ENCODE results near the gene CD177. TPM values are rescaled to one million over a fixed set of nuclear protein-coding genes. Genes with fewer than 3 reads are reported as not detected.
A peak's percentile ranks its signal among the peaks of the same experiment; 100 is the strongest.
"Not testable (repeated sequence)": the region's sequence is repeated elsewhere in the genome, so short reads cannot be mapped to it uniquely, and the experiment has no call there.

CD177 gene
- total RNA-seq: 0.05 TPM in 1 of 2 replicates, not detected in the other

DNA sequence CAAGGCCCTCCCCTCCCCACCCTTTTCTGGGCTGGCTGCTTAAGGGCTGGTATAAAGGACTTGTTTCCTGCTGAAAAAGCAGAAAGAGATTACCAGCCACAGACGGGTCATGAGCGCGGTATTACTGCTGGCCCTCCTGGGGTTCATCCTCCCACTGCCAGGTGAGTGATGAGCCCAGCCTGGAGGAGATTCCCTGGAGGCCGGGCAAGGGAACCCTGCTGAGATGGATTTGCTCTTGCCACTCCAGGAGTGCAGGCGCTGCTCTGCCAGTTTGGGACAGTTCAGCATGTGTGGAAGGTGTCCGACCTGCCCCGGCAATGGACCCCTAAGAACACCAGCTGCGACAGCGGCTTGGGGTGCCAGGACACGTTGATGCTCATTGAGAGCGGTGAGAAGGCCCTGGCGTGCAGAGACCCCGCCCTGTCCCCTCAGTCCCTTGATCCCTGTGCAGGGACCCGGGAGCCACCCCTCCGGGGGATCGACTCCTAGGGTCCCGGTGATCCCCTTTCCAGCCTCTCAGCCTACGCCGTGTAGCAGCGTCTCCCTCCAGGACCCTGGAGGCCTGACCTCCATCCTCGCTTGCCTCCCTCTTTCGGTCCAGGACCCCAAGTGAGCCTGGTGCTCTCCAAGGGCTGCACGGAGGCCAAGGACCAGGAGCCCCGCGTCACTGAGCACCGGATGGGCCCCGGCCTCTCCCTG is at the start of gene CD177:
Gene CD177, plus strand, starts transcription at position 81 of the 699 bp plus-strand sequence. Its CDS starts 29 bp downstream, at position 110.
- no peak for DNase-seq

DNA sequence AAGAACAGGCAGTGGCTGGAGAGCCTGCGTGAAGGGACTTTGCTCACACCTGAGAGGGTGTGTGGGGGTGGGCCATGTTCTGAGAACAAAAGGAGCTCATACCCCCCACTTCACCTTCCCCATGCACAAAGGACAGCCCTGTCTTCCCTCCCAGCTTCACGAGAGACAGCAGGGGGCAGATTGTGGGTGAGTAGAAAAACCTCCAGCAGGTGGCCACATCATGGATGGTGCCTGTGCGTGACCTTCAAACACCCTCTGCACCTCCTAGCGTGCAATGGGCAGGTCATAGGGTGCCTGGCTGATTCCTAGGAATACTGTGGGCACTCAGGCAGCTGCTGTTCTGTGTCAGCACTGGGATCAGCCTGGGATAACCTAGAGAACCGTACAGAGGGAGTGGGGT is 47.8 kb upstream of the CD177 start:
- no peak for DNase-seq

- no peak for DNase-seq
Measured at GRCh38 chr19:43306097-43306496, 47.4 kb upstream of the CD177 start.

GRCh38 chr19:43308244-43308815 is 45.2 kb upstream of the CD177 start:
- DNase-seq: no peak

- DNase-seq: no peak
Measured at GRCh38 chr19:43309466-43309865, 44.0 kb upstream of the CD177 start.

GRCh38 chr19:43310221-43310620 is 43.3 kb upstream of the CD177 start:
- DNase-seq: no peak

DNA sequence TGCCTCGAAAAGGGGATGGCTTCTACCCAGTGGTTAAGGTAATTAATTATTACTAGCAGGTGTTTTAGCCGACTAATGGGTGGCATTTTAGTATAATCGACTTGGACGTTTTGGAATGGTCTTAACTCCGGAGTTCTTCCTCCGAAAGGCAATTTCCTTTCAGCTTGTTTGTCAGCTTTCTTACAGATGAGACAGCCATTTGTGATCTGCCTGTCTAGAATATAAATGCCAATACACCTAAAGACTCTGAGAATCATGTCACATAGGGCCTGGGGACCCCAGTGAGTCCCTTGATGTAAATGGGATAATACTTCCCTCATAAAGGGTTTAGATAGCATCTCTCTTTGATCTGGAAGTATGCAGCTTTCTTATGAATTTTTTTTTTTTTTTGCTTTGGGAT is 42.2 kb upstream of the CD177 start:
- no peak for DNase-seq

GRCh38 chr19:43311706-43312105 is 41.8 kb upstream of the CD177 start:
- no peak for DNase-seq

- no peak for DNase-seq
Measured at GRCh38 chr19:43313711-43314495, 39.6 kb upstream of the CD177 start.

DNA sequence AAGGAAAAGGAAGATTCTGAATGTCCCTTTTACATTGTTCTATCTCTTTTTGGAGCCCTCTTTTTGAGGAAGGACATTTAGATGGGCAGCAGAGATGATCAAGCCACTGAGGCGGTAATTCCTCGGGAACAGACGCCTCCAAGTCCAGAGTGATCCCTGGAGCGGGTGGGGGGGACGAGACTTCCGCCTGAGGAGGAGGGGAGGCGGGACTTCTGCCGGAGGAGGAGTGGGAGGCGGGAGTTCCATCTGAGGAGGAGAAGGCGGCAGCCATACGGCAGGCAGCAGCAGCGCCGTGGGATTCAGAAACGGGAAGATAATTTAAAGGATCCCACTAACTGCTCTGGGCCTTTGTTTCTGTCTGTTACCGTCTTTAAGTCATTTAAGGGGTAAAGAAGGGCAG is 37.6 kb upstream of the CD177 start:
- DNase-seq: no peak

- DNase-seq: peak; percentile 20
Measured at GRCh38 chr19:43316591-43317319, 36.7 kb upstream of the CD177 start.

DNA sequence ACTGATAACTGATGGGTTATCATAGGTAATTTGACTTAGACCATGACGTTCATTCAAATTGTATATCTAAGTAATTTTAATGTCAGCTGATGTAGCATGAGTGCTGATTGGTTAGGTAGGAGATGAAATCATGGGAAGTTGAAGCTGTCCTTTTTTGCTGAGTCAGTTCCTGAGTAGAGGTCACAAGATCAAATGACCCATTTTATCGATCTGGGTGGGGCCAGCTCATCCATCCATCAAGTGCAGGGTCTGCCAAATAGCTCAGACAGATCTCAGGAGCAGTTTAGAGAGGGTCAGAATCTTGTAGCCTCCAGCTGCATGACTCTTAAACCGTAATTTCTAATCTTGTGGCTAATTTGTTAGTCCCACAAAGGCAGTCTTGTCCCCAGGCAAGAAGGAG is 35.3 kb upstream of the CD177 start:
- DNase-seq: no peak

- no peak for DNase-seq
Measured at GRCh38 chr19:43318796-43319314, 34.6 kb upstream of the CD177 start.

GRCh38 chr19:43320546-43320945 is 32.9 kb upstream of the CD177 start:
- DNase-seq: no peak

- not testable (repeated sequence) for DNase-seq
Measured at GRCh38 chr19:43326761-43327160, 26.7 kb upstream of the CD177 start.

- DNase-seq: not testable (repeated sequence)
Measured at GRCh38 chr19:43328561-43328960, 24.9 kb upstream of the CD177 start.

DNA sequence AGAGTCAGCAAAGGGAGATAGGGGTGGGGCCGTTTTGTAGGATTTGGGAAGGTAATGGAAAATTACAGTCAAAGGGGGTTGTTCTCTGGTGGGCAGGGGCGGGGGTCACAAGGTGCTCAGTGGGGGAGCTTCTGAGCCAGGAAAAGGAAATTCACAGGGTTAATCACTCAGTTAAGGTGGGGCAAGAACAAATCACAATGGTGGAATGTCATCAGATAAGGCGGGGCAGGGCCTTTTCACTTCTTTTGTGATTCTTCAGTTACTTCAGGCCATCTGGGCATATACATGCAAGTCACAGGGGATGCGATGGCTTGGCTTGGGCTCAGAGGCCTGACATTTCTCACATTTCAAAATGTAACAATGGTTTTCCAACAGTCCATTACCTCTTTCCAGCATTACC is 24.4 kb upstream of the CD177 start:
- DNase-seq: not testable (repeated sequence)

GRCh38 chr19:43329989-43330388 is 23.5 kb upstream of the CD177 start:
- no peak for DNase-seq

- no peak for DNase-seq
Measured at GRCh38 chr19:43330726-43331434, 22.6 kb upstream of the CD177 start.

DNA sequence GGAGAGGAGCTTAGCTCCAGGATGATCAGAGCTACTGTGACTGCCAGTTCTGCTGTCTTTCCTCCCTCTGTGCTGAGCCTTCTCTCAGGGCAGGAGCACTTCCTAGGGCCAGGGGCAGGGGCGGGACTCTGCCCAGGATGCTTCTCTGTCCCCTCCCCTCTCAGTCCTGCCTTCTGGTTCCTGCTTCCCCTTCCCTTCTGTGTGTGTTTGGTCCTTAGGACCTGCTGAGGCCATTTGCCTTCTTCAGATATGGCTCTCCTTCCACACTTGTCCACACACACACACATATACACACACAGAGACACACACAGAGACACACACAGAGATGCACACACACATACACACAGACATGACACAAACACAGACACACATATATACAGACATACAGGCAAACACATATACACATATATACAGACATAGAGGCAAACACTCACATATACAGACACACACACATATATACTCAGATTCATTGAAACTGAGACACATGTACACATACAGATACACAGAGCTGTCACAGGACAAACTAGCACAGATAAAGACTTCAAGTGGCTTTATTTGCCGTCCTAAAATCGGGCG is 22.0 kb upstream of the CD177 start:
- no peak for DNase-seq

DNA sequence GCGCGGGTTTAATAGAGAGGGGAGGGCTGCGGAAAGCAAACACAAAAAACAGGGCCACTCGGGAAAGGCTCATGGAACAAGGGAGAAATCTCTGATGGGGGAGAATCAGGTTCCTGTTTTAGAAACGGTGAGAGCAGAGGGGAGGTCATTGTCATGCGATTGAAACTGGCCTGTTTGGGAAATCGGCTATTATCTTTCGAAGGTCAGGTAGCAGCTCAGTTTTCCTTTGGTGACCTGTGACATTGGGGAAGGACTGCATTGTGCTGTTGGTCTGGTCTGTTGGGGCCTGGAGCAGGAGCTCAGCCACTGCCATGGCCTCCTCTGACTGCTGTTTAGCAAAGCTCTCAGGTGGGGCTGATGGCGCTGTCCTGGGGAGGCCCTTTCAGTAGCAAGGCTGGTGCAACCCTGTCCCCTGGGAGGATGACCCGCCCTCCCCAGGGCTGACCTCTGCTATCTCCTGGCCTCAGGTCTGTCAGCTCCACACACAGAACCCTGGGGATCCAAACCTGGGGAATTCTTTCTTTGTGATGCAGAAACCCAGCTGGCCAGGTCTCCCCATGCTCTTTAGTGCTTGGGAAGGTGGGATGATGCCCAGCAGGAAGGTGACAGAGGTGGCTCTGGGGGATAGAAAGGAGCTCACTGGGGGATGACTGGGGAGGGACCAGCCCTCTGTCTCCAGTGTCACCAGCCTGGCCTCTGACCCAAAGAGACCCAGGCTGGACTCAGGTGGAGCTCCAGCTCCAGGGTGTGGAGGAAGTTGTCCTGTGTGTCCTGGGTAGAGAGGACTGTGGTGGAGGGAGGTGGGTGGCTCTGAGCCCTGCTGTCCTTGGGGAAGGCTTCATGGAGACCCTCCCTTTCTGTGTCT is 21.2 kb upstream of the CD177 start:
- DNase-seq: no peak
